Measurements from ENCODE around the gene SPATA2L.

SPATA2L gene

GRCh38 chr16:89653656-89654295 lies 47.7 kb downstream of the SPATA2L start:
- DNase-seq, result no peak

GRCh38 chr16:89651584-89651983 lies 49.9 kb downstream of the SPATA2L start:
- DNase-seq, result no peak

- no peak for DNase-seq
Observed at GRCh38 chr16:89646906-89647305, 54.6 kb downstream of the SPATA2L start.

Measured in bone marrow (tissue), 2 donors.